MM.1S (cell line): ENCODE data around the gene SLC44A1.

Experiments used
- EZH2 ChIP-seq: fragments of 300-600 bp; sonication (generic); optimal IDR thresholded peaks from 2 replicates; pipeline ENCODE3; 2017; ENCODE audit warnings: low read depth, mild to moderate bottlenecking, antibody characterized with exemption, low read length, mixed read lengths
- EZH2phosphoT487 ChIP-seq: fragments of 300-600 bp; sonication (generic); IDR thresholded peaks from 2 replicates; pipeline ENCODE4 v1.6.1; 2018; ENCODE audit warnings: antibody characterized with exemption, low read length
- TF ChIP-seq, protein P1 (sequence below): fragments of 300-600 bp; sonication (generic); IDR thresholded peaks from 2 replicates; pipeline ENCODE4 v1.5.1; 2016; ENCODE audit warnings: antibody characterized with exemption, low read length, mixed read lengths

DNA sequence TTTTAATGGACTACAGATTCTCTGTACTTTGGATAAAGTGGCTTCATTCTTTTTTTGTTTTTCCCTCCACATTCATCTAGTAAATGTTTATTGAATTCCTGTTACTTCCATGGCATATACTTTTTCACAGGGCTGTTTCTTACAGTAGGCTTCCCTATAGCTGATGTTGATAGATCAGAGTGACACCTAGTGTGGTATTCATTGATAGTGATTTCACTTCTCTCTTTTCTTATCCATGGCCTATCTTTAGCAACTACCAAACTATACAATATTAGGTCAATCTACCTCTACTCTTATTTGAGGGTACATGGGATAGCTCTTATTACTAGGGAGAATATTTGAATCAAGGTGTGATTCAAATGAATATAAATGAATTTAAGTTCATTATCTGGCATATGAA is 239.2 kb downstream of the SLC44A1 start:
- TF ChIP-seq, protein P1, sequence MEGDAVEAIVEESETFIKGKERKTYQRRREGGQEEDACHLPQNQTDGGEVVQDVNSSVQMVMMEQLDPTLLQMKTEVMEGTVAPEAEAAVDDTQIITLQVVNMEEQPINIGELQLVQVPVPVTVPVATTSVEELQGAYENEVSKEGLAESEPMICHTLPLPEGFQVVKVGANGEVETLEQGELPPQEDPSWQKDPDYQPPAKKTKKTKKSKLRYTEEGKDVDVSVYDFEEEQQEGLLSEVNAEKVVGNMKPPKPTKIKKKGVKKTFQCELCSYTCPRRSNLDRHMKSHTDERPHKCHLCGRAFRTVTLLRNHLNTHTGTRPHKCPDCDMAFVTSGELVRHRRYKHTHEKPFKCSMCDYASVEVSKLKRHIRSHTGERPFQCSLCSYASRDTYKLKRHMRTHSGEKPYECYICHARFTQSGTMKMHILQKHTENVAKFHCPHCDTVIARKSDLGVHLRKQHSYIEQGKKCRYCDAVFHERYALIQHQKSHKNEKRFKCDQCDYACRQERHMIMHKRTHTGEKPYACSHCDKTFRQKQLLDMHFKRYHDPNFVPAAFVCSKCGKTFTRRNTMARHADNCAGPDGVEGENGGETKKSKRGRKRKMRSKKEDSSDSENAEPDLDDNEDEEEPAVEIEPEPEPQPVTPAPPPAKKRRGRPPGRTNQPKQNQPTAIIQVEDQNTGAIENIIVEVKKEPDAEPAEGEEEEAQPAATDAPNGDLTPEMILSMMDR: no peak
- TF ChIP-seq EZH2 (no peak), EZH2phosphoT487 (no peak)
